Activated CD8-positive, alpha-beta T cell treated with anti-CD3 and anti-CD28 coated beads, Interleukin-2, amount 10 ng/mL, durations not matched to agents 7 days and 5 days (primary cell): ENCODE data around the gene MPP3. TPM values are rescaled to one million over a fixed set of nuclear protein-coding genes. Genes with fewer than 3 reads are reported as not detected.
A peak's percentile ranks its signal among the peaks of the same experiment; 100 is the strongest.
"Not testable (repeated sequence)": the region's sequence is repeated elsewhere in the genome, so short reads cannot be mapped to it uniquely, and the experiment has no call there.

Experiments
- ATAC-seq: fragments of 150-1000 bp; cut with Tn5 transposase; one replicate; pipeline ENCODE4 v1.10.0; 2021; ENCODE audit warnings: moderate library complexity
- CTCF ChIA-PET: fragments of 350-600 bp; sonication (Branson Sonifier 250); formaldehyde crosslinking; loops from one replicate; lab custom pipeline; 2021; ENCODE audit warnings: antibody characterized with exemption; lab: Charles Lee
- POLR2A ChIA-PET: fragments of 350-600 bp; sonication (Branson Sonifier 250); formaldehyde crosslinking; loops from one replicate; lab custom pipeline; 2021; ENCODE audit warnings: antibody characterized with exemption; lab: Charles Lee
- DNase-seq: peaks from one replicate; pipeline ENCODE4 v3.0.0-alpha.2; 2020
- H3K27ac Mint-ChIP-seq: one replicate; pipeline ENCODE4 v1.8.0; 2021; ENCODE audit warnings: mild to moderate bottlenecking, mixed read lengths
- H3K27me3 Mint-ChIP-seq: one replicate; pipeline ENCODE4 v1.8.0; 2021; ENCODE audit warnings: low read depth, mixed read lengths
- H3K36me3 Mint-ChIP-seq: one replicate; pipeline ENCODE4 v1.8.0; 2021; ENCODE audit warnings: low read depth, mixed read lengths
- H3K4me1 Mint-ChIP-seq: one replicate; pipeline ENCODE4 v1.8.0; 2021; ENCODE audit warnings: low read depth, mixed read lengths
- H3K4me3 Mint-ChIP-seq: one replicate; pipeline ENCODE4 v1.8.0; 2021; ENCODE audit warnings: mild to moderate bottlenecking, mixed read lengths
- H3K9me3 Mint-ChIP-seq: one replicate; pipeline ENCODE4 v1.8.0; 2022; ENCODE audit warnings: mixed read lengths; ENCODE audit not compliant: insufficient read depth
- total RNA-seq, 2 experiments: library from RNA; stranded (reverse); gene quantifications; one replicate each; pipeline ENCODE4 v1.2.3, GENCODE V29; 2021

The MPP3 gene
- total RNA-seq, 2 experiments from 2014 or later, result not detected

DNA sequence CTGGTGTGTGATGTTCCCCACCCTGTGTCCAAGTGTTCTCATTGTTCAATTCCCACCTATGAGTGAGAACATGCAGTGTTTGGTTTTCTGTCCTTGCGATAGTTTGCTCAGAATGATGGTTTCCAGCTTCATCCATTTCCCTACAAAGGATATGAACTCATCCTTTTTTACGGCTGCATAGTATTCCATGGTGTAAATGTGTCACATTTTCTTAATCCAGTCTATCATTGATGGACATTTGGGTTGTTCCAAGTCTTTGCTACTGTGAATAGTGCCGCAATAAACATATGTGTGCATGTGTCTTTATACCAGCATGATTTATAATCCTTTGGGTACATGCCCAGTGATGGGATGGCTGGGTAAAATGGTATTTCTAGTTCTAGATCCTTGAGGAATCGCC, 40.3 kb downstream of the MPP3 start:
- DNase-seq, H3K27ac Mint-ChIP-seq, H3K4me3 Mint-ChIP-seq, H3K9me3 Mint-ChIP-seq, H3K4me1 Mint-ChIP-seq, POLR2A ChIA-PET, H3K36me3 Mint-ChIP-seq, CTCF ChIA-PET, ATAC-seq: not testable (repeated sequence)
- peaks cover 42% of the 10 kb centered on the region for H3K27me3 Mint-ChIP-seq

GRCh38 chr17:43791589-43791988, 41.4 kb downstream of the MPP3 start:
- ATAC-seq (no peak), DNase-seq (no peak)
- ChIA-PET CTCF (interaction anchor here (1.5 kb wide), 1 partner anchor 25 kb away, joined by 5 read pairs; no protein-coding TSS in a partner anchor), POLR2A (no interaction called here)
- Mint-ChIP-seq H3K9me3 (no peaks in the 10 kb centered on the region), H3K27ac (no peak overlapping the region), H3K27me3 (peaks cover 40% of the 10 kb centered on the region), H3K36me3 (no peaks in the 10 kb centered on the region), H3K4me1 (no peaks in the 10 kb centered on the region), H3K4me3 (no peak overlapping the region)

DNA sequence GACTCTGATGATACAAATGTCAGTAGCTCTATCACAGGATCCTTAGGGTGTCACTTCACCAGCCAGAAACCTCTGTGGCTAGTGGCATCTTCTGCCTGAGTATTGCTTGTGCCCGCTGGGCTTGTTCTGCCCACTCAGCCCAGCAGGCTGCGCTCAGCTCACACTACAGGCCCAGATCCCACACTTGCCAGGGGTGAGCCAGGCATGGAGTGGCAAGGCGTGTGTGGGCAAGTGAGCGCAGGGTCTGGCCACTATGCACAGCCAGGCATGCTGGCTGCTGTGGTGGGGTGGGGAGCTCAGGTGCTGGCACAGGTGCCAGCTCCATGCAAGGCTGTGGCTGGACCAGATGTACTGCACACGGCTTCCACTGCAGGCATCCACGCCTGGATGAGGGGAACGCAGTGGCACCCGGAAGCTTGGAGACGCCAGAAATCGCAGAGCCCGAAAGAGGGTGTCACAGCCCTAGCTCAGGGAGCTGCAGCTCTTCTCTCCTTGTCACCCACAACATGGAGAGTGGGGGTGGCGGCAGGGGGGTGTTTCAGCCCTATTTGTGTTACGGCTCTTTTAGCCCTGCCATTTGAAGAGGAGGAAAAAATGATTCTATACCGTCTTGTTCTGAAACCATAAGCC, 42.5 kb downstream of the MPP3 start:
- ATAC-seq, result no peak
- Mint-ChIP-seq H3K27me3 (peaks cover 34% of the 10 kb centered on the region), H3K4me1 (no peaks in the 10 kb centered on the region), H3K4me3 (no peak overlapping the region), H3K36me3 (no peaks in the 10 kb centered on the region), H3K27ac (no peak overlapping the region), H3K9me3 (no peaks in the 10 kb centered on the region)
- POLR2A ChIA-PET, result no interaction called here
- CTCF ChIA-PET, result interaction anchor here (0.8 to 1.5 kb wide), 2 partner anchors 24 to 215 kb away, joined by 3 to 5 read pairs; no protein-coding TSS in a partner anchor
- DNase-seq, result no peak

- Mint-ChIP-seq H3K27me3 (peaks cover 35% of the 10 kb centered on the region), H3K4me1 (no peaks in the 10 kb centered on the region), H3K9me3 (no peaks in the 10 kb centered on the region), H3K4me3 (no peak overlapping the region), H3K36me3 (no peaks in the 10 kb centered on the region), H3K27ac (no peak overlapping the region)
- DNase-seq (no peak), ATAC-seq (no peak)
- ChIA-PET POLR2A (no interaction called here), CTCF (interaction anchor here (0.8 kb wide), 1 partner anchor 215 kb away, joined by 3 read pairs; no protein-coding TSS in a partner anchor)
Measured at GRCh38 chr17:43789482-43789881, 43.5 kb downstream of the MPP3 start.

GRCh38 chr17:43788540-43788939, 44.4 kb downstream of the MPP3 start:
- POLR2A ChIA-PET, result no interaction called here
- CTCF ChIA-PET, result interaction anchor here (1.4 to 1.5 kb wide), 2 partner anchors 23 to 58 kb away, joined by 4 to 6 read pairs; partner anchors contain the start of gene CD300LG

DNA sequence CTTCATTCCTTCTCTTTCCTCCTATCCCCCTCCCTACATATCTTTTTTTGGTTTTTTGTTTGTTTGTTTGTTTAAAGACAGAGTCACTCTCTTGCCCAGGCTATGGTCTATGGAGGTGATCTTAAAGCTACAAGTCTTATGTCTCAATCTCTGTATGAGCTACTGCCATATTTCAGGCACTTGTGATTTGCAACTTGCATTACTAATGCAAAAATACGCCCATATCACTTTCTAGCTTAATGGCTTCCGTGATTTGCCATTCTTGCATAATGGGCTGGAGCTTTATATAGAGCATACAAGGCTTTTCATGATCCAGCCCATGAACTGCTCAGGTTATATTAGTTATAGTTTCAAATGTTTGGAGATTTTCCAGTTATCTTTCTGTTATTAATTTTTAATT, 45.2 kb downstream of the MPP3 start:
- Mint-ChIP-seq H3K27me3 (peaks cover 34% of the 10 kb centered on the region), H3K27ac (no peak overlapping the region), H3K4me3 (no peak overlapping the region), H3K9me3 (no peaks in the 10 kb centered on the region), H3K36me3 (no peaks in the 10 kb centered on the region), H3K4me1 (no peaks in the 10 kb centered on the region)
- POLR2A ChIA-PET, result no interaction called here
- ATAC-seq (no peak), DNase-seq (no peak)
- CTCF ChIA-PET, result interaction anchor here (0.9 to 1.5 kb wide), 4 partner anchors 9 to 59 kb away, joined by 3 to 6 read pairs (median 4); partner anchors contain the start of genes CD300LG and DUSP3

More at GRCh38 chr17:43788540-43788939, 44.4 kb downstream of the MPP3 start:
- Mint-ChIP-seq H3K4me1 (no peaks in the 10 kb centered on the region), H3K36me3 (no peaks in the 10 kb centered on the region), H3K4me3 (no peak overlapping the region), H3K9me3 (no peaks in the 10 kb centered on the region), H3K27me3 (peaks cover 34% of the 10 kb centered on the region), H3K27ac (no peak overlapping the region)
- ATAC-seq, result no peak
- DNase-seq, result no peak

DNA sequence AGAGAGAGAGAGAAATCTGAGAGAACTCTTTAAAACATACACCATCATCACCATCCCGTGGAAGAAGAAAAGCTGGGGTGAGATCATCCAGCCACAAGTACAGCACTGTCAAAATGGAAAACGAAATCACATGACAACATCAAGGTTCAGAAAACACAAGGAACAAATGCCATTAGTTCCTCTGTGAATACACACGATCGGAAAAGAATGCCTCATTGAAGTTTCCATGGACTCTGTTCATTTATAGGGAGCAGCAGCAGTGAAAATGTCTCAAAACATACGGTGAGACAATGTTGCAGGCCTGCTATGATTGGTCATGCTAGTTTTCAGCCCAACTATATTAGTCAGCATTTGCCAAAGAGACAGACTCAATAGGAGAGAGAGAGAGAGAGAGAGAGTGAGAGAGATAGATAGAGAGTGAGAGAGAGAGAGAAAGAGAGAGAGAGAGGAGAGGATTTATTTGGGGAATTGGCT, 48.3 kb downstream of the MPP3 start:
- ChIA-PET POLR2A (no interaction called here), CTCF (no interaction called here)
- ATAC-seq (no peak), DNase-seq (no peak)
- peaks cover 46% of the 10 kb centered on the region for H3K27me3 Mint-ChIP-seq
- H3K4me1 Mint-ChIP-seq, result peaks cover 2% of the 10 kb centered on the region
- H3K4me3 Mint-ChIP-seq, result no peak overlapping the region
- H3K36me3 Mint-ChIP-seq, result no peaks in the 10 kb centered on the region
- no peaks in the 10 kb centered on the region for H3K9me3 Mint-ChIP-seq
- H3K27ac Mint-ChIP-seq, result no peak overlapping the region

- no peak for DNase-seq
- ChIA-PET CTCF (no interaction called here), POLR2A (no interaction called here)
- ATAC-seq, result no peak
- H3K4me3 Mint-ChIP-seq, result no peak overlapping the region
- no peak overlapping the region for H3K27ac Mint-ChIP-seq
- H3K36me3 Mint-ChIP-seq, result no peaks in the 10 kb centered on the region
- H3K27me3 Mint-ChIP-seq, result peaks cover 50% of the 10 kb centered on the region
- H3K9me3 Mint-ChIP-seq, result no peaks in the 10 kb centered on the region
- peaks cover 8% of the 10 kb centered on the region for H3K4me1 Mint-ChIP-seq
Measured at GRCh38 chr17:43784068-43784467, 48.9 kb downstream of the MPP3 start.

- no peak overlapping the region for H3K4me3 Mint-ChIP-seq
- no peaks in the 10 kb centered on the region for H3K9me3 Mint-ChIP-seq
- ChIA-PET POLR2A (no interaction called here), CTCF (interaction anchor here (1.1 to 1.3 kb wide), 2 partner anchors 16 to 63 kb away, joined by 3 to 6 read pairs; no protein-coding TSS in a partner anchor)
- H3K27me3 Mint-ChIP-seq, result peaks cover 50% of the 10 kb centered on the region
- ATAC-seq (no peak), DNase-seq (no peak)
- H3K4me1 Mint-ChIP-seq, result peaks cover 8% of the 10 kb centered on the region
- H3K27ac Mint-ChIP-seq, result no peak overlapping the region
- H3K36me3 Mint-ChIP-seq, result no peaks in the 10 kb centered on the region
Measured at GRCh38 chr17:43782913-43783680, 49.8 kb downstream of the MPP3 start.

DNA sequence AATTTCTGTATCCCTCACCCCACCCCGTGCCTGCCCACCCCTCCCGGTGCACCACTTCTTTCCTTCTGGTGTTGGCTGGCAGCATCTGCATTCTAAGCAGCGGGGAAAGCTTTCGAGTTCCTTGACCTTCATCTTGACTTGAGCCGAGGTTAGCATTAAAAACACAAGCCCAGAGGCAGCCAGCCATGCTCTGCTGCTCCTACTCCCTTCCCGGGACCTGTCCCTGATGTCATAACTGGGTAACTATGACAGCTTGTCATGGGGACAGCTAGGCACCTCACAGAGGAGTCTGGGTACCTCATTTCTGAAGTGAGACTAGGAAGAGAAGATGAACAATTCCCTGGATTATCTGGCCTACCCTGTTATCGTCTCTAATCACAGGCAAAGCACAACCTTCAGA, 52.8 kb downstream of the MPP3 start, which contains the start of gene CFAP97D1:
Gene CFAP97D1, plus strand, starts transcription at position 301 of the 400 bp plus-strand sequence. Its CDS starts 28 bp downstream, at position 329.
- ChIA-PET CTCF (interaction anchor here (0.6 to 2.0 kb wide), 2 partner anchors 14 to 21 kb away, joined by 3 to 9 read pairs; no protein-coding TSS in a partner anchor), POLR2A (no interaction called here)
- Mint-ChIP-seq H3K4me1 (peaks cover 8% of the 10 kb centered on the region), H3K27ac (no peak within 1 kb of the TSS), H3K36me3 (no peaks in the 10 kb centered on the region), H3K27me3 (peaks cover 45% of the 10 kb centered on the region), H3K9me3 (no peaks in the 10 kb centered on the region), H3K4me3 (peak within 1 kb of the TSS; percentile 81)
- ATAC-seq, result no peak
- DNase-seq, result no peak

DNA sequence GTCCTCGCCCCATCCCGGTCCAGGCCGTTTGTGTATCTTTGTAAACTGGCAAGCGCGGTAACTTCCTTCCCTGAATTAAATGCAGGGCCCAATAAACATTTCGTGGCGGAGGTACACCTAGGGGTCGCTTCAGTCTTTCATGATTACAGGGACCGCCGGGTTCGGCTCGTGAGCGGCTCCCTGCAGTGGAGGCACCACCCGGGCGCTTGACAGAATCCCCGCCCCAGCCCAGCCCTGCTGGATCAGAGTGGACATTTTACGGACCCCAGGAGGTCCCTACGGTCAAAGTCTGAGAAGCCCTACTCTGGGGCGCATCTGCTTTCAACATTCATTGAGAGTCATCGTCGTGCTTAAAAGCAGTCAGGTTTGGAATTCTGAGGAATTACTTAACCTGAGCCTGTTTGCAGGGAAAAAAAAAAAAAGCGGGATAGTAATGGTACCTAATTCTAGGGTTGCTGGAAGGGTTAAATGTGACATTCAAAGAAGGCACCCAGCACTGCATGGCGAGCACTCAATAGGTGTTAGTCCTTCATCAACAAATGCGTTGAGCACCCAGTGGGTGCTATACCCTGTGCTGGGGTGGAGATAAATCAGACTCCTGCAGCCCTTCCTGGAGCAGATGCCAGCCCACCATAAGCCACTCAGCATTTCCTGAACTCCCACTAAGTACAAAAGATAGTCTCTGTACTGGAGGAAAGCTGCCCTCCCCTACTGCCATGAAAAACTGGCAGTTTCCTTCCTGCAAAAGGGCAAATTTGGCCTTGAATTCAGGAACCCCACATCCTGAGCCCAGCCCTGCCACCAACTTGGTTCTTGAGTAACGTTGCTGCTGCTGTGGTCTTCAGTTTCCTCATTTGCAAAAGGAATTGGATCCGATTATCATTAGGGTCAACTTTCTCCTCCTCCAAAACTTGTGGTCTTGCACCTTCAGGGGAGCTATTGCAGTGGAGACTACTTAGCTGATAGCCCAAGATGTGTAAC, 53.5 kb downstream of the MPP3 start:
- Mint-ChIP-seq H3K27me3 (peaks cover 40% of the 10 kb centered on the region), H3K36me3 (peaks cover 2% of the 10 kb centered on the region), H3K27ac (peak overlapping the region; percentile 34), H3K4me1 (peaks cover 8% of the 10 kb centered on the region), H3K4me3 (peak overlapping the region; percentile 81), H3K9me3 (no peaks in the 10 kb centered on the region)
- no peak for DNase-seq
- peak; percentile 54 for ATAC-seq
- CTCF ChIA-PET, result interaction anchor here (0.6 to 2.0 kb wide), 7 partner anchors 8 to 66 kb away, joined by 3 to 9 read pairs (median 4); no protein-coding TSS in a partner anchor
- POLR2A ChIA-PET, result interaction anchor here (0.6 kb wide), 1 partner anchor 865 kb away, joined by 3 read pairs; no protein-coding TSS in a partner anchor
